B cell (primary cell): ENCODE results near the gene AP1AR. TPM values are rescaled to one million over a fixed set of nuclear protein-coding genes. Genes with fewer than 3 reads are reported as not detected.
A peak's percentile ranks its signal among the peaks of the same experiment; 100 is the strongest.

ENCODE experiments used
- ATAC-seq: fragments of 200-7000 bp; cut with Tn5 transposase; one replicate; pipeline ENCODE4 v1.10.0; 2021; ENCODE audit warnings: low read depth, mild to moderate bottlenecking, moderate number of reproducible peaks, moderate library complexity
- CTCF ChIA-PET: fragments of 350-600 bp; sonication (Branson Sonifier 250); formaldehyde crosslinking; loops from one replicate; lab custom pipeline; 2021; ENCODE audit warnings: antibody characterized with exemption, inconsistent platforms; lab: Charles Lee
- POLR2A ChIA-PET: fragments of 350-600 bp; sonication (Branson Sonifier 250); formaldehyde crosslinking; loops from one replicate; lab custom pipeline; 2021; ENCODE audit warnings: antibody characterized with exemption; lab: Charles Lee
- DNase-seq: peaks from one replicate; pipeline ENCODE4 v3.0.0; 2013
- H2AFZ ChIP-seq: 2 replicates; pipeline ENCODE4 v1.6.1; 2012; ENCODE audit warnings: mild to moderate bottlenecking, low read depth, low read length; ENCODE audit not compliant: insufficient read depth, poor library complexity, severe bottlenecking
- H3K27ac ChIP-seq, 2 donors: 1 replicate in 1 of 2; 2 replicates in 1 of 2; pipeline ENCODE4 v1.5.1; 2012 to 2013; ENCODE audit warnings: low read length in 2 of 2, mild to moderate bottlenecking in 2 of 2, moderate library complexity in 1 of 2
- H3K27me3 ChIP-seq, 4 experiments: fragments of 200-600 bp in 1 of 4; sonication (generic) in 1 of 4; replicated peaks in 1 of 4; 1 replicate in 2 of 4; 2 replicates in 2 of 4; pipeline versions ENCODE4 v1.6.1 to v1.7.0; 2013 to 2016; ENCODE audit warnings: low read length in 3 of 4, mild to moderate bottlenecking in 2 of 4, mixed read lengths in 1 of 4, moderate library complexity in 1 of 4; ENCODE audit not compliant: insufficient read depth in 4 of 4, control insufficient read depth in 3 of 4; ENCODE audit errors: control extremely low read depth in 1 of 4
- H3K36me3 ChIP-seq, 2 experiments: replicated peaks in 1 of 2; 1 replicate in 1 of 2; 2 replicates in 1 of 2; pipeline versions ENCODE4 v1.6.1 to v1.7.1; 2013; ENCODE audit warnings: low read length in 1 of 2; ENCODE audit not compliant: insufficient read depth in 2 of 2, control insufficient read depth in 1 of 2; ENCODE audit errors: control extremely low read depth in 1 of 2, extremely low read depth in 1 of 2
- H3K4me1 ChIP-seq, 2 donors: fragments of 200-600 bp in 1 of 2; sonication (generic) in 1 of 2; 1 replicate in 1 of 2; 2 replicates in 1 of 2; pipeline versions ENCODE4 v1.5.1 to v1.6.1; 2013 to 2017; ENCODE audit warnings: low read length in 2 of 2; ENCODE audit not compliant: control insufficient read depth in 2 of 2, insufficient read depth in 2 of 2
- H3K4me2 ChIP-seq: replicated peaks from 2 replicates; pipeline ENCODE3; 2012; ENCODE audit warnings: mild to moderate bottlenecking, low read depth, low read length; ENCODE audit not compliant: poor library complexity, severe bottlenecking
- H3K4me3 ChIP-seq, 5 experiments: fragments of 200-600 bp in 1 of 5; sonication (generic) in 1 of 5; 1 replicate in 3 of 5; 2 replicates in 2 of 5; pipeline versions ENCODE4 v1.5.1 to v1.7.0; 2011 to 2016; ENCODE audit warnings: low read length in 4 of 5, mild to moderate bottlenecking in 4 of 5, low read depth in 2 of 5, control low read depth in 1 of 5, moderate library complexity in 1 of 5; ENCODE audit not compliant: insufficient read depth in 1 of 5; ENCODE audit errors: control extremely low read depth in 1 of 5, extremely low read depth in 1 of 5
- H3K79me2 ChIP-seq: fragments of 200-600 bp; sonication (generic); one replicate; pipeline ENCODE4 v1.6.0; 2016; ENCODE audit warnings: low read length; ENCODE audit not compliant: control insufficient read depth, insufficient read depth
- H3K9ac ChIP-seq: fragments of 200-600 bp; sonication (generic); 2 replicates; pipeline ENCODE4 v1.6.1; 2017; ENCODE audit warnings: mild to moderate bottlenecking, low read length, moderate library complexity
- H3K9me3 ChIP-seq, 3 donors: one replicate each; pipeline versions ENCODE4 v1.6.1 to v1.7.1; 2013; ENCODE audit warnings: low read length in 2 of 3; ENCODE audit not compliant: control insufficient read depth in 2 of 3, insufficient read depth in 1 of 3; ENCODE audit errors: control extremely low read depth in 1 of 3
- H4K20me1 ChIP-seq: 2 replicates; pipeline ENCODE4 v1.6.0; 2012; ENCODE audit warnings: mild to moderate bottlenecking, low read length; ENCODE audit not compliant: insufficient read depth, control insufficient read depth, poor library complexity, severe bottlenecking
- H3K27ac Mint-ChIP-seq: one replicate; pipeline ENCODE4 v1.8.0; 2021; ENCODE audit warnings: mixed read lengths
- H3K27me3 Mint-ChIP-seq: one replicate; pipeline ENCODE4 v1.8.0; 2021; ENCODE audit warnings: mixed read lengths
- H3K4me1 Mint-ChIP-seq: one replicate; pipeline ENCODE4 v1.8.0; 2021; ENCODE audit warnings: mixed read lengths
- H3K4me3 Mint-ChIP-seq: one replicate; pipeline ENCODE4 v1.8.0; 2021; ENCODE audit warnings: mixed read lengths
- H3K9me3 Mint-ChIP-seq: one replicate; pipeline ENCODE4 v1.8.0; 2022; ENCODE audit warnings: mixed read lengths; ENCODE audit not compliant: insufficient read depth
- CTCF ChIP-seq: fragments of 200-600 bp; IDR thresholded peaks from one replicate; pipeline ENCODE4 v1.8.0; 2022; ENCODE audit warnings: antibody characterized with exemption, mild to moderate bottlenecking
- EZH2 ChIP-seq: IDR thresholded peaks from 2 replicates; pipeline ENCODE4 v1.6.1; 2012; ENCODE audit warnings: borderline replicate concordance, low read depth, mild to moderate bottlenecking, moderate library complexity, low read length; ENCODE audit not compliant: insufficient read depth, poor library complexity, severe bottlenecking
- WGBS: methylation state at CpG from one replicate; pipeline ENCODE4 v1.1.5; 2013; ENCODE audit warnings: missing lambda C conversion rate; ENCODE audit not compliant: insufficient coverage; 5-methylcytosine and 5-hydroxymethylcytosine counted together
- intact Hi-C: fragments of 100-400 bp; cut with micrococcal nuclease; formaldehyde crosslinking; loops from one replicate; pipeline ENCODE4 v1.10.0; 2022
- polyA plus RNA-seq: library from polyadenylated mRNA; depleted of rRNA; stranded (reverse); fragments of >200 nt; gene quantifications from 2 replicates; pipeline ENCODE4 v1.2.3, GENCODE V29; 2012
- total RNA-seq, 2 donors: library from RNA; stranded (reverse); fragments of 120-200 nt in 1 of 2; gene quantifications; 1 replicate in 1 of 2; 2 replicates in 1 of 2; pipeline versions ENCODE4 v1.2.3 to v1.2.4, GENCODE V29; 2013 to 2022

AP1AR gene
- total and polyA plus RNA-seq, 2 donors (not counting 1 experiment from before 2014, with no cell fraction given), result 3.4 to 20.3 TPM

GRCh38 chr4:112315446-112315845 is 83.9 kb downstream of the AP1AR start:
- peak overlapping the region; percentile 5 for H3K27ac Mint-ChIP-seq
- no peak overlapping the region for H3K9ac ChIP-seq
- no peaks in the 10 kb centered on the region for H3K27me3 Mint-ChIP-seq
- intact Hi-C loops, result no loop called here
- peak overlapping the region; percentile 23 for H3K4me2 ChIP-seq
- DNase-seq (no peak), ATAC-seq (no peak)
- peaks cover 27% of the 10 kb centered on the region for H3K4me1 Mint-ChIP-seq
- H3K9me3 ChIP-seq, result no peaks in the 10 kb centered on the region
- no peaks in the 10 kb centered on the region for H4K20me1 ChIP-seq
- H3K27me3 ChIP-seq, result no peaks in the 10 kb centered on the region
- no peaks in the 10 kb centered on the region for H3K9me3 Mint-ChIP-seq
- H3K36me3 ChIP-seq, result no peaks in the 10 kb centered on the region
- no peak overlapping the region for H3K4me3 ChIP-seq
- TF ChIP-seq EZH2 (no peak), CTCF (no peak)
- no peak overlapping the region for H2AFZ ChIP-seq
- H3K4me1 ChIP-seq, result peaks cover 17 to 26% of the 10 kb centered on the region in 2 donors
- no CpG with 5 or more reads among the region's 3 CpGs for WGBS
- H3K79me2 ChIP-seq, result peaks cover 5% of the 10 kb centered on the region
- no peak overlapping the region for H3K27ac ChIP-seq
- no peak overlapping the region for H3K4me3 Mint-ChIP-seq
- ChIA-PET CTCF (no interaction called here), POLR2A (no interaction called here)

GRCh38 chr4:112316360-112316759 is 84.8 kb downstream of the AP1AR start:
- POLR2A ChIA-PET, result no interaction called here
- Histone ChIP-seq H3K27ac (no peak overlapping the region), H3K36me3 (no peaks in the 10 kb centered on the region), H2AFZ (no peak overlapping the region), H3K9ac (no peak overlapping the region), H3K9me3 (no peaks in the 10 kb centered on the region), H3K4me1 (peaks cover 17 to 25% of the 10 kb centered on the region in 2 donors), H4K20me1 (no peaks in the 10 kb centered on the region), H3K4me3 (no peak overlapping the region), H3K27me3 (no peaks in the 10 kb centered on the region), H3K4me2 (no peak overlapping the region), H3K79me2 (peaks cover 6% of the 10 kb centered on the region)
- WGBS, result no CpG with 5 or more reads among the region's 2 CpGs
- no peak overlapping the region for H3K4me3 Mint-ChIP-seq
- no peaks in the 10 kb centered on the region for H3K27me3 Mint-ChIP-seq
- TF ChIP-seq EZH2 (no peak), CTCF (no peak)
- H3K27ac Mint-ChIP-seq, result no peak overlapping the region
- ATAC-seq (no peak), DNase-seq (no peak)
- CTCF ChIA-PET, result no interaction called here
- H3K4me1 Mint-ChIP-seq, result peaks cover 26% of the 10 kb centered on the region
- H3K9me3 Mint-ChIP-seq, result no peaks in the 10 kb centered on the region
- intact Hi-C loops, result no loop called here
